ENCODE data around the gene KRTAP10-8.
"Not testable (repeated sequence)": the region's sequence is repeated elsewhere in the genome, so short reads cannot be mapped to it uniquely, and the experiment has no call there.

Gene KRTAP10-8

GRCh38 chr21:44623575-44623974, 11.7 kb downstream of the KRTAP10-8 start:
- no peak for DNase-seq

- DNase-seq = no peak
These were observed 13.9 kb downstream of the KRTAP10-8 start for GRCh38 chr21:44625756-44626155.

GRCh38 chr21:44626262-44626661, 14.4 kb downstream of the KRTAP10-8 start:
- no peak for DNase-seq

GRCh38 chr21:44626673-44627143, 14.8 kb downstream of the KRTAP10-8 start, which contains the start of gene KRTAP10-9:
KRTAP10-9 (plus strand) TSS chr21:44627093; CDS start chr21:44627172, 79 bp downstream.
- no peak for DNase-seq

GRCh38 chr21:44627181-44627822, 15.4 kb downstream of the KRTAP10-8 start:
- DNase-seq = not testable (repeated sequence)

GRCh38 chr21:44627831-44628233, 16.0 kb downstream of the KRTAP10-8 start:
- DNase-seq = not testable (repeated sequence)

GRCh38 chr21:44628707-44629391, 17.0 kb downstream of the KRTAP10-8 start:
- no peak for DNase-seq

GRCh38 chr21:44630440-44630839, 18.6 kb downstream of the KRTAP10-8 start:
- DNase-seq = no peak

GRCh38 chr21:44632067-44632466, 20.2 kb downstream of the KRTAP10-8 start:
- DNase-seq = no peak

- DNase-seq = no peak
These were observed 24.5 kb downstream of the KRTAP10-8 start for GRCh38 chr21:44636209-44637017.

GRCh38 chr21:44637018-44637850, 25.4 kb downstream of the KRTAP10-8 start, which contains the start of gene KRTAP10-10:
KRTAP10-10 (plus strand) TSS chr21:44637356; CDS start chr21:44637418, 62 bp downstream.
- DNase-seq = peak; percentile 51

- not testable (repeated sequence) for DNase-seq
These were observed 26.0 kb downstream of the KRTAP10-8 start for GRCh38 chr21:44637851-44638348.

- DNase-seq = not testable (repeated sequence)
These were observed 26.8 kb downstream of the KRTAP10-8 start for GRCh38 chr21:44638506-44639330.

- no peak for DNase-seq
These were observed 27.4 kb downstream of the KRTAP10-8 start for GRCh38 chr21:44639331-44639655.

- DNase-seq = no peak
These were observed 28.9 kb downstream of the KRTAP10-8 start for GRCh38 chr21:44640761-44641160.

- no peak for DNase-seq
These were observed 31.9 kb downstream of the KRTAP10-8 start for GRCh38 chr21:44643741-44644310.

GRCh38 chr21:44644878-44645277, 33.0 kb downstream of the KRTAP10-8 start:
- no peak for DNase-seq

- peak; percentile 81 for DNase-seq
These were observed 34.7 kb downstream of the KRTAP10-8 start, which contains the start of gene KRTAP10-11 for GRCh38 chr21:44646366-44647221. KRTAP10-11 (plus strand) TSS chr21:44646414; CDS start chr21:44646459, 45 bp downstream.

- no peak for DNase-seq
These were observed 35.3 kb downstream of the KRTAP10-8 start for GRCh38 chr21:44647222-44647552.
